Measurements from ENCODE around the gene ACCS. TPM values are rescaled to one million over a fixed set of nuclear protein-coding genes. Genes with fewer than 3 reads are reported as not detected.

The ACCS gene
- total RNA-seq, 1 experiment from 2014 or later: 13.9 TPM

DNA sequence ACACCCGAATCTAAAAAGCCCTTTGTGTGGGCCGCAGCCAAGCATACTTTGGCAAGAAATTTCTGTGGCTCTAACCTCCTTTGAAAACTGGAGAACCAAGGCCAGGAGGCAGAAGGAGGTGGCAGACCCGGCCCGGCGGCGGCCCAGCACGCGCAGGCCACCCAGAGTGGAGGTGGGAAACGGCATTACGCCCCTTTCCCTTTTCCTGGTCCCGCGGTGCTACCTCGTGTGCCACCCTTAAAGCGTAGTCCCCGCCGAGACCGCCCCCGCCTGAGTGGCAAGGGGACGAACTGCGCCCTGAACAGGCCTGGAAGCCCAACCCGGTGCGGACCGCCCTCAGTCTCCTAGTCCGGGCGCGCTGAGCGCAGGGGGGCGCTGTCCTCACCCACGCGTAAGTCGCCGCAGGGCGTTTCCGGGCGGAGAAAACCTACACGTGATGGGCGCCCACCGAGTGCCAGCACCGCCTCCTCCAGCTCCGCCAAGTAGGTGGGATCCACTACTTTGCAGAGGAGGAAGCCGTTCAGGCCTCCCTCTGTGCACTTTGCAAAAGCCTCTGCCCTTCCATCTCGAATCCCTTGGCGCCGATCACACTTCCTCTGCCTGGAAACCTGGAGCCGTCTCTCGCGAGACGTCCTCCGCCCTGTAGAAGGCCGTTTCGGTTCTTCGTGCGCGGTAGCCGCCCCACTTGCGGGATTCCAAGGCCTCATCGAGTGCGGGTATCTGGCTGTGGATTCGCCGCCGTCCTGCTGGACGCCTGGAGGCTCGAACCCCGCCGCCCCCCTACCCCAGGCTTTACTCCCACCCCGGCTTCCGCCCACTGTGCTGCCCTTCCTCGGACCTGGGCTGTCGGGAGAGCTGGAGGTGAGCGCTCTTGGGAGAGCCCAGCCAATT is at the start of gene ACCS (continued):
- TF ChIP-seq ZBTB43 (CRISPR knock-in tag; IDR thresholded peaks at IDR 0.05) (peak; percentile 67; the same call in 1 of the 2 replicates), EMX1 (CRISPR knock-in tag; IDR thresholded peaks at IDR 0.05) (no peak), RELA (CRISPR knock-in tag; IDR thresholded peaks at IDR 0.05; ENCODE audit: borderline replicate concordance) (no peak), GTF2I (CRISPR knock-in tag; conservative IDR thresholded peaks at IDR 0.05) (no peak), KAT7 (CRISPR knock-in tag; IDR thresholded peaks at IDR 0.05; ENCODE audit: borderline replicate concordance) (peak; percentile 94; the same call in 1 of the 2 replicates), SMAD4 (CRISPR knock-in tag; IDR thresholded peaks at IDR 0.05) (no peak), ATF1 (CRISPR knock-in tag; IDR thresholded peaks at IDR 0.05) (no peak), ZNF121 (CRISPR knock-in tag; IDR thresholded peaks at IDR 0.05) (no peak), CREB1 (CRISPR knock-in tag; IDR thresholded peaks at IDR 0.05) (no peak), JAZF1 (CRISPR knock-in tag; IDR thresholded peaks at IDR 0.05) (no peak), ATF6 (CRISPR knock-in tag; IDR thresholded peaks at IDR 0.05) (no peak), FOXP1 (CRISPR knock-in tag; IDR thresholded peaks at IDR 0.05; ENCODE audit: borderline replicate concordance) (peak; percentile 81), MYBL2 (CRISPR knock-in tag; IDR thresholded peaks at IDR 0.05) (peak; percentile 84), ELF4 (CRISPR knock-in tag; IDR thresholded peaks at IDR 0.05; ENCODE audit: low read depth) (no peak), RORB (CRISPR knock-in tag; IDR thresholded peaks at IDR 0.05) (no peak), ESRRA (CRISPR knock-in tag; IDR thresholded peaks at IDR 0.05; ENCODE audit: borderline replicate concordance) (no peak), MAX (CRISPR knock-in tag; IDR thresholded peaks at IDR 0.05) (peak; percentile 82; the same call in 1 of the 2 replicates), IRF2 (CRISPR knock-in tag; IDR thresholded peaks at IDR 0.05; ENCODE audit: borderline replicate concordance, low read depth) (no peak), ZNF416 (CRISPR knock-in tag; IDR thresholded peaks at IDR 0.05) (no peak), SP1 (CRISPR knock-in tag; conservative IDR thresholded peaks at IDR 0.05) (peak; percentile 78), ZNF232 (CRISPR knock-in tag; IDR thresholded peaks at IDR 0.05) (no peak)
- TF ChIP-seq, protein P1, sequence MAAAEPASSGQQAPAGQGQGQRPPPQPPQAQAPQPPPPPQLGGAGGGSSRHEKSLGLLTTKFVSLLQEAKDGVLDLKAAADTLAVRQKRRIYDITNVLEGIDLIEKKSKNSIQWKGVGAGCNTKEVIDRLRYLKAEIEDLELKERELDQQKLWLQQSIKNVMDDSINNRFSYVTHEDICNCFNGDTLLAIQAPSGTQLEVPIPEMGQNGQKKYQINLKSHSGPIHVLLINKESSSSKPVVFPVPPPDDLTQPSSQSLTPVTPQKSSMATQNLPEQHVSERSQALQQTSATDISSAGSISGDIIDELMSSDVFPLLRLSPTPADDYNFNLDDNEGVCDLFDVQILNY (CRISPR knock-in tag; IDR thresholded peaks at IDR 0.05): peak; percentile 76; the same call in 1 of the 2 replicates
- TF ChIP-seq, protein P2, sequence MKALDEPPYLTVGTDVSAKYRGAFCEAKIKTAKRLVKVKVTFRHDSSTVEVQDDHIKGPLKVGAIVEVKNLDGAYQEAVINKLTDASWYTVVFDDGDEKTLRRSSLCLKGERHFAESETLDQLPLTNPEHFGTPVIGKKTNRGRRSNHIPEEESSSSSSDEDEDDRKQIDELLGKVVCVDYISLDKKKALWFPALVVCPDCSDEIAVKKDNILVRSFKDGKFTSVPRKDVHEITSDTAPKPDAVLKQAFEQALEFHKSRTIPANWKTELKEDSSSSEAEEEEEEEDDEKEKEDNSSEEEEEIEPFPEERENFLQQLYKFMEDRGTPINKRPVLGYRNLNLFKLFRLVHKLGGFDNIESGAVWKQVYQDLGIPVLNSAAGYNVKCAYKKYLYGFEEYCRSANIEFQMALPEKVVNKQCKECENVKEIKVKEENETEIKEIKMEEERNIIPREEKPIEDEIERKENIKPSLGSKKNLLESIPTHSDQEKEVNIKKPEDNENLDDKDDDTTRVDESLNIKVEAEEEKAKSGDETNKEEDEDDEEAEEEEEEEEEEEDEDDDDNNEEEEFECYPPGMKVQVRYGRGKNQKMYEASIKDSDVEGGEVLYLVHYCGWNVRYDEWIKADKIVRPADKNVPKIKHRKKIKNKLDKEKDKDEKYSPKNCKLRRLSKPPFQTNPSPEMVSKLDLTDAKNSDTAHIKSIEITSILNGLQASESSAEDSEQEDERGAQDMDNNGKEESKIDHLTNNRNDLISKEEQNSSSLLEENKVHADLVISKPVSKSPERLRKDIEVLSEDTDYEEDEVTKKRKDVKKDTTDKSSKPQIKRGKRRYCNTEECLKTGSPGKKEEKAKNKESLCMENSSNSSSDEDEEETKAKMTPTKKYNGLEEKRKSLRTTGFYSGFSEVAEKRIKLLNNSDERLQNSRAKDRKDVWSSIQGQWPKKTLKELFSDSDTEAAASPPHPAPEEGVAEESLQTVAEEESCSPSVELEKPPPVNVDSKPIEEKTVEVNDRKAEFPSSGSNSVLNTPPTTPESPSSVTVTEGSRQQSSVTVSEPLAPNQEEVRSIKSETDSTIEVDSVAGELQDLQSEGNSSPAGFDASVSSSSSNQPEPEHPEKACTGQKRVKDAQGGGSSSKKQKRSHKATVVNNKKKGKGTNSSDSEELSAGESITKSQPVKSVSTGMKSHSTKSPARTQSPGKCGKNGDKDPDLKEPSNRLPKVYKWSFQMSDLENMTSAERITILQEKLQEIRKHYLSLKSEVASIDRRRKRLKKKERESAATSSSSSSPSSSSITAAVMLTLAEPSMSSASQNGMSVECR (CRISPR knock-in tag; IDR thresholded peaks at IDR 0.05; ENCODE audit: borderline replicate concordance): peak; percentile 35; the same call in 1 of the 2 replicates
- TF ChIP-seq, protein P3, sequence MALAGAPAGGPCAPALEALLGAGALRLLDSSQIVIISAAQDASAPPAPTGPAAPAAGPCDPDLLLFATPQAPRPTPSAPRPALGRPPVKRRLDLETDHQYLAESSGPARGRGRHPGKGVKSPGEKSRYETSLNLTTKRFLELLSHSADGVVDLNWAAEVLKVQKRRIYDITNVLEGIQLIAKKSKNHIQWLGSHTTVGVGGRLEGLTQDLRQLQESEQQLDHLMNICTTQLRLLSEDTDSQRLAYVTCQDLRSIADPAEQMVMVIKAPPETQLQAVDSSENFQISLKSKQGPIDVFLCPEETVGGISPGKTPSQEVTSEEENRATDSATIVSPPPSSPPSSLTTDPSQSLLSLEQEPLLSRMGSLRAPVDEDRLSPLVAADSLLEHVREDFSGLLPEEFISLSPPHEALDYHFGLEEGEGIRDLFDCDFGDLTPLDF (CRISPR knock-in tag; IDR thresholded peaks at IDR 0.05): 0 out of 2 replicates have a peak, but pooled peaks have one; percentile 44
- TF ChIP-seq, protein P4, sequence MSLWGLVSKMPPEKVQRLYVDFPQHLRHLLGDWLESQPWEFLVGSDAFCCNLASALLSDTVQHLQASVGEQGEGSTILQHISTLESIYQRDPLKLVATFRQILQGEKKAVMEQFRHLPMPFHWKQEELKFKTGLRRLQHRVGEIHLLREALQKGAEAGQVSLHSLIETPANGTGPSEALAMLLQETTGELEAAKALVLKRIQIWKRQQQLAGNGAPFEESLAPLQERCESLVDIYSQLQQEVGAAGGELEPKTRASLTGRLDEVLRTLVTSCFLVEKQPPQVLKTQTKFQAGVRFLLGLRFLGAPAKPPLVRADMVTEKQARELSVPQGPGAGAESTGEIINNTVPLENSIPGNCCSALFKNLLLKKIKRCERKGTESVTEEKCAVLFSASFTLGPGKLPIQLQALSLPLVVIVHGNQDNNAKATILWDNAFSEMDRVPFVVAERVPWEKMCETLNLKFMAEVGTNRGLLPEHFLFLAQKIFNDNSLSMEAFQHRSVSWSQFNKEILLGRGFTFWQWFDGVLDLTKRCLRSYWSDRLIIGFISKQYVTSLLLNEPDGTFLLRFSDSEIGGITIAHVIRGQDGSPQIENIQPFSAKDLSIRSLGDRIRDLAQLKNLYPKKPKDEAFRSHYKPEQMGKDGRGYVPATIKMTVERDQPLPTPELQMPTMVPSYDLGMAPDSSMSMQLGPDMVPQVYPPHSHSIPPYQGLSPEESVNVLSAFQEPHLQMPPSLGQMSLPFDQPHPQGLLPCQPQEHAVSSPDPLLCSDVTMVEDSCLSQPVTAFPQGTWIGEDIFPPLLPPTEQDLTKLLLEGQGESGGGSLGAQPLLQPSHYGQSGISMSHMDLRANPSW (CRISPR knock-in tag; conservative IDR thresholded peaks at IDR 0.05; ENCODE audit: low read depth): no peak
- TF ChIP-seq, protein P5, sequence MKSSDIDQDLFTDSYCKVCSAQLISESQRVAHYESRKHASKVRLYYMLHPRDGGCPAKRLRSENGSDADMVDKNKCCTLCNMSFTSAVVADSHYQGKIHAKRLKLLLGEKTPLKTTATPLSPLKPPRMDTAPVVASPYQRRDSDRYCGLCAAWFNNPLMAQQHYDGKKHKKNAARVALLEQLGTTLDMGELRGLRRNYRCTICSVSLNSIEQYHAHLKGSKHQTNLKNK (CRISPR knock-in tag; IDR thresholded peaks at IDR 0.05): no peak

All from WTC11 (cell line).